Heart left ventricle (tissue), 16 donors: ENCODE data around the gene ATP13A2. TPM values are rescaled to one million over a fixed set of nuclear protein-coding genes. Genes with fewer than 3 reads are reported as not detected.

Source experiments
- ATAC-seq, 4 donors: fragments of 200-7000 bp; cut with Tn5 transposase; one replicate each; pipeline ENCODE4 v1.9.1; 2020 to 2022; ENCODE audit warnings: moderate library complexity in 4 of 4, mild to moderate bottlenecking in 3 of 4, moderate number of reproducible peaks in 1 of 4
- DNase-seq, 5 donors: peaks; one replicate each; pipeline ENCODE4 v3.0.0-alpha.2; 2020
- H3K27ac ChIP-seq, 12 donors: fragments of 200-600 bp; sonication (generic) in 4 of 12; one replicate each; pipeline versions ENCODE4 v1.5.0 to v1.8.0; 2016 to 2022; ENCODE audit warnings: mild to moderate bottlenecking in 2 of 12
- H3K27me3 ChIP-seq, 9 donors: fragments of 200-600 bp; sonication (generic) in 2 of 9; one replicate each; pipeline versions ENCODE4 v1.5.1 to v1.8.0; 2016 to 2022; ENCODE audit warnings: mild to moderate bottlenecking in 3 of 9
- H3K36me3 ChIP-seq, 9 donors: fragments of 200-600 bp; sonication (generic) in 2 of 9; one replicate each; pipeline versions ENCODE4 v1.5.0 to v1.8.0; 2018 to 2022; ENCODE audit warnings: mild to moderate bottlenecking in 2 of 9
- H3K4me1 ChIP-seq, 12 donors: fragments of 200-600 bp; sonication (generic) in 4 of 12; one replicate each; pipeline versions ENCODE4 v1.5.0 to v1.8.0; 2016 to 2022; ENCODE audit warnings: mild to moderate bottlenecking in 3 of 12
- H3K4me3 ChIP-seq, 12 donors: fragments of 200-600 bp; sonication (generic) in 4 of 12; one replicate each; pipeline versions ENCODE4 v1.5.0 to v1.8.0; 2017 to 2022; ENCODE audit warnings: mild to moderate bottlenecking in 9 of 12, moderate library complexity in 4 of 12
- H3K9me3 ChIP-seq, 12 donors: fragments of 200-600 bp; sonication (generic) in 4 of 12; one replicate each; pipeline versions ENCODE4 v1.5.0 to v1.8.0; 2016 to 2022; ENCODE audit warnings: mild to moderate bottlenecking in 1 of 12
- CTCF ChIP-seq, 12 donors: fragments of 200-600 bp; sonication (generic) in 4 of 12; IDR thresholded peaks; one replicate each; pipeline versions ENCODE4 v1.5.0 to v1.8.0; 2018 to 2022; ENCODE audit warnings: antibody characterized with exemption in 12 of 12, mild to moderate bottlenecking in 5 of 12
- POLR2A ChIP-seq, 2 donors: fragments of 450-650 bp; IDR thresholded peaks; one replicate each; pipeline ENCODE4 v1.6.1; 2017; ENCODE audit warnings: antibody characterized with exemption in 2 of 2, mild to moderate bottlenecking in 2 of 2, moderate library complexity in 2 of 2
- WGBS, 4 donors: extraction: QIAGEN DNeasy Blood & Tissue Kit in 2 of 4; methylation state at CpG; one replicate each; pipeline versions ENCODE4 v1.1.5 to v1.1.7; 2013 to 2018; 5-methylcytosine and 5-hydroxymethylcytosine counted together
- intact Hi-C, 10 donors: fragments of 100-400 bp; cut with DNase I; formaldehyde crosslinking; loops; one replicate each; pipeline versions ENCODE4 v1.11.1 to v1.14.2; 2022
- polyA plus RNA-seq, 2 donors: library from polyadenylated mRNA; stranded (reverse); fragments of 200-250 nt; gene quantifications; one replicate each; pipeline ENCODE4 v1.2.3, GENCODE V29; 2013
- total RNA-seq, 9 donors: library from RNA; depleted of rRNA in 2 of 9; stranded (reverse); fragments of >200 nt in 2 of 9; fragmentation: NEBNext Ultra II Directional in 3 of 9; extraction: Animal tissue kit (Norgen Biotek cat#: 25700) in 3 of 9; gene quantifications; one replicate each; pipeline versions ENCODE4 v1.1.0 to v1.2.4, GENCODE V29; 2016 to 2023
- donor health status: ischemic (EF 13 %, LVEDD 7.1; RV severe dilation, severe dysfunction).
- donor health status: healthy with polysubstance abuse.
- donor health status: DM: no; HTN: yes; CAD: no.
- donor health status: DM: no; HTN: no; CAD: no.
- donor health status: ischemic (EF 25% LVEDD 6.9; RV normal size, moderate dysfunction).
- donor health status: ischemic (EF 25% LVEDD 5.7; RV mildly dilated, moderate dysfunction).
- donor health status: healthy.
- donor health status: DM: yes; HTN: yes; CAD: no.
- donor health status: ischemic (EF 35%, LVEDD 5.7; RV mildly dilated, moderate dysfunction).
- donor health status: nonischemic (EF 11% LVEDD 7.7; RV severe dilation, severe dysfunction).
- donor health status: DM: yes; HTN: yes; CAD: no.
- donor health status: PGD.
- donor health status: ischemic (EF 29% LVEDD 5.4; RV normal size, mild dysfunction).
- donor health status: nonischemic (EF 23%, LVEDD 6.1; RV moderate dilation, normal function).

ATP13A2 gene
- total and polyA plus RNA-seq, 11 donors: 7.3 to 37.2 (median 15.6) TPM

- H3K27me3 ChIP-seq: no peaks in the 10 kb centered on the region
- H3K4me3 ChIP-seq: peak overlapping the region in 10 of 12 donors; percentile 22 to 58 (median 48)
- DNase-seq (peak; percentile 79 to 88 (median 86)), ATAC-seq (peak; percentile 41 to 91 (median 78))
- H3K9me3 ChIP-seq: no peaks in the 10 kb centered on the region
- 12 to 51% (median 29%) methylated on average over 21 to 57 of the region's 57 CpGs for WGBS, 4 donors
- peak overlapping the region in 4 of 12 donors; percentile 27 to 59 (median 41) for H3K27ac ChIP-seq
- peaks cover 0 to 15% (median 2%) of the 10 kb centered on the region in 12 donors for H3K4me1 ChIP-seq
- intact Hi-C loops: loop anchor here in 2 of 10 donors (5.0 to 10.0 kb wide), 2 partner anchors 52 to 54 kb away; partner anchors contain the start of gene ATP13A2 (in 2 of the 2)
- TF ChIP-seq POLR2A (IDR thresholded peaks at IDR 0.05): no peak
- TF ChIP-seq CTCF (IDR thresholded peaks at IDR 0.05): peak; percentile 13 to 74 (median 60)
- H3K36me3 ChIP-seq: peaks cover 0 to 31% (median 6%) of the 10 kb centered on the region in 9 donors
Observed at GRCh38 chr1:16960560-16961296, 51.0 kb downstream of the ATP13A2 start.

- WGBS, 4 donors: 92 to 98% (median 97%) methylated on average over 12 of the region's 12 CpGs
- peaks cover 0 to 45% (median 10%) of the 10 kb centered on the region in 9 donors for H3K36me3 ChIP-seq
- no peak overlapping the region for H3K4me3 ChIP-seq
- no peaks in the 10 kb centered on the region for H3K9me3 ChIP-seq
- TF ChIP-seq POLR2A (IDR thresholded peaks at IDR 0.05): no peak
- no peak for TF ChIP-seq CTCF (IDR thresholded peaks at IDR 0.05)
- peaks cover 0 to 15% (median under 1%) of the 10 kb centered on the region in 12 donors for H3K4me1 ChIP-seq
- H3K27ac ChIP-seq: no peak overlapping the region
- H3K27me3 ChIP-seq: no peaks in the 10 kb centered on the region
- intact Hi-C loops: loop anchor here in 2 of 10 donors (10.0 kb wide), 2 partner anchors 166 to 276 kb away; no protein-coding TSS in a partner anchor
- no peak for DNase-seq
- ATAC-seq: no peak
Observed at GRCh38 chr1:16958475-16958874, 53.3 kb downstream of the ATP13A2 start.

GRCh38 chr1:16957731-16958130 is 54.0 kb downstream of the ATP13A2 start:
- no peak for ATAC-seq
- 87 to 94% (median 91%) methylated on average over 8 of the region's 8 CpGs for WGBS, 4 donors
- no peaks in the 10 kb centered on the region for H3K9me3 ChIP-seq
- H3K4me1 ChIP-seq: peaks cover 0 to 15% (median 0%) of the 10 kb centered on the region in 12 donors
- TF ChIP-seq POLR2A (IDR thresholded peaks at IDR 0.05): no peak
- no peak for TF ChIP-seq CTCF (IDR thresholded peaks at IDR 0.05)
- no peak overlapping the region for H3K27ac ChIP-seq
- H3K36me3 ChIP-seq: peaks cover 0 to 48% (median 10%) of the 10 kb centered on the region in 9 donors
- no peak overlapping the region for H3K4me3 ChIP-seq
- DNase-seq: no peak
- intact Hi-C loops: loop anchor here in 2 of 10 donors (10.0 kb wide), 2 partner anchors 167 to 277 kb away; no protein-coding TSS in a partner anchor
- no peaks in the 10 kb centered on the region for H3K27me3 ChIP-seq

- ATAC-seq (no peak), DNase-seq (no peak)
- peaks cover 0 to 45% (median 10%) of the 10 kb centered on the region in 9 donors for H3K36me3 ChIP-seq
- no peaks in the 10 kb centered on the region for H3K27me3 ChIP-seq
- no peaks in the 10 kb centered on the region for H3K9me3 ChIP-seq
- intact Hi-C loops: loop anchor here in 2 of 10 donors (10.0 kb wide), 2 partner anchors 168 to 278 kb away; no protein-coding TSS in a partner anchor
- H3K27ac ChIP-seq: no peak overlapping the region
- H3K4me3 ChIP-seq: no peak overlapping the region
- TF ChIP-seq CTCF (IDR thresholded peaks at IDR 0.05) (no peak), POLR2A (IDR thresholded peaks at IDR 0.05) (no peak)
- WGBS, 4 donors: 93 to 94% (median 94%) methylated on average over 8 of the region's 8 CpGs
- peaks cover 0 to 14% (median under 1%) of the 10 kb centered on the region in 12 donors for H3K4me1 ChIP-seq
Observed at GRCh38 chr1:16956775-16957174, 55.0 kb downstream of the ATP13A2 start.
